Left lobe of liver (tissue), 2 donors: ENCODE results near the gene ADISSP. TPM values are rescaled to one million over a fixed set of nuclear protein-coding genes. Genes with fewer than 3 reads are reported as not detected.
"Not testable (repeated sequence)": the region's sequence is repeated elsewhere in the genome, so short reads cannot be mapped to it uniquely, and the experiment has no call there.

Experiments
- ATAC-seq: fragments of 200-7000 bp; cut with Tn5 transposase; one replicate; pipeline ENCODE4 v1.9.1; 2020; ENCODE audit warnings: mild to moderate bottlenecking, moderate library complexity
- DNase-seq: peaks from one replicate; pipeline ENCODE4 v3.0.0-alpha.2; 2020; ENCODE audit warnings: low spot score
- total RNA-seq: library from RNA; stranded (reverse); gene quantifications from one replicate; pipeline ENCODE4 v1.2.1, GENCODE V29; 2021
- donor health status: DM: no; HTN: no; CAD: no; lungs with moderate emphysema.
- donor health status: DM: no; HTN: yes; CAD: no.

Gene ADISSP
- total RNA-seq, 1 donor from 2014 or later, result 10.6 TPM

GRCh38 chr20:3798373-3798768 is 30.8 kb upstream of the ADISSP start:
- peak; percentile 73 for DNase-seq
- peak; percentile 35 for ATAC-seq

- DNase-seq, result no peak
- ATAC-seq, result peak; percentile 7
These were observed 30.2 kb upstream of the ADISSP start for GRCh38 chr20:3797592-3798372.

- ATAC-seq, result no peak
- no peak for DNase-seq
These were observed 29.6 kb upstream of the ADISSP start for GRCh38 chr20:3797226-3797545.

GRCh38 chr20:3796477-3797225 is 29.1 kb upstream of the ADISSP start:
- no peak for ATAC-seq
- no peak for DNase-seq

GRCh38 chr20:3795511-3796468 is 28.2 kb upstream of the ADISSP start, which contains the start of gene CDC25B:
CDC25B (plus strand) TSS chr20:3796310; CDS start chr20:3796532, 222 bp downstream.
- ATAC-seq (peak; percentile 91), DNase-seq (peak; percentile 93)

- DNase-seq (no peak), ATAC-seq (no peak)
These were observed 27.3 kb upstream of the ADISSP start for GRCh38 chr20:3794701-3795420.

- not testable (repeated sequence) for ATAC-seq
These were observed 26.6 kb upstream of the ADISSP start for GRCh38 chr20:3794168-3794567.

GRCh38 chr20:3789201-3789600 is 21.6 kb upstream of the ADISSP start:
- not testable (repeated sequence) for DNase-seq, ATAC-seq

More at GRCh38 chr20:3794168-3794567, 26.6 kb upstream of the ADISSP start:
- not testable (repeated sequence) for DNase-seq

- ATAC-seq, result no peak
- no peak for DNase-seq
These were observed 21.2 kb upstream of the ADISSP start for GRCh38 chr20:3788685-3789155.

GRCh38 chr20:3787324-3788014 is 19.9 kb upstream of the ADISSP start:
- ATAC-seq (no peak), DNase-seq (no peak)

- peak; percentile 98 for ATAC-seq
- peak; percentile 91 for DNase-seq
These were observed 19.2 kb upstream of the ADISSP start, which contains the start of gene CENPB for GRCh38 chr20:3786665-3787323. CENPB (minus strand) TSS chr20:3786740; CDS start chr20:3786483, 257 bp downstream.

- DNase-seq (no peak), ATAC-seq (no peak)
These were observed 18.6 kb upstream of the ADISSP start for GRCh38 chr20:3786126-3786484.

GRCh38 chr20:3785240-3786125 is 17.9 kb upstream of the ADISSP start:
- no peak for ATAC-seq

GRCh38 chr20:3784863-3785239 is 17.3 kb upstream of the ADISSP start:
- no peak for DNase-seq
- ATAC-seq, result no peak

More at GRCh38 chr20:3785240-3786125, 17.9 kb upstream of the ADISSP start:
- no peak for DNase-seq

GRCh38 chr20:3784216-3784853 is 16.8 kb upstream of the ADISSP start:
- DNase-seq, result no peak
- ATAC-seq, result no peak

- no peak for DNase-seq
- no peak for ATAC-seq
These were observed 16.1 kb upstream of the ADISSP start for GRCh38 chr20:3783511-3784195.

- ATAC-seq (no peak), DNase-seq (no peak)
These were observed 15.5 kb upstream of the ADISSP start for GRCh38 chr20:3783068-3783489.
